HG03025 (cell line): ENCODE measurements around the gene HYAL2.
A peak's percentile ranks its signal among the peaks of the same experiment; 100 is the strongest.

Experiments used
- ATAC-seq: cut with Tn5 transposase; IDR thresholded peaks from one replicate; pipeline ENCODE4 v1.9.1; 2021; ENCODE audit warnings: mild to moderate bottlenecking, moderate library complexity; ENCODE audit not compliant: unreplicated experiment, low FRiP score

Gene HYAL2

DNA sequence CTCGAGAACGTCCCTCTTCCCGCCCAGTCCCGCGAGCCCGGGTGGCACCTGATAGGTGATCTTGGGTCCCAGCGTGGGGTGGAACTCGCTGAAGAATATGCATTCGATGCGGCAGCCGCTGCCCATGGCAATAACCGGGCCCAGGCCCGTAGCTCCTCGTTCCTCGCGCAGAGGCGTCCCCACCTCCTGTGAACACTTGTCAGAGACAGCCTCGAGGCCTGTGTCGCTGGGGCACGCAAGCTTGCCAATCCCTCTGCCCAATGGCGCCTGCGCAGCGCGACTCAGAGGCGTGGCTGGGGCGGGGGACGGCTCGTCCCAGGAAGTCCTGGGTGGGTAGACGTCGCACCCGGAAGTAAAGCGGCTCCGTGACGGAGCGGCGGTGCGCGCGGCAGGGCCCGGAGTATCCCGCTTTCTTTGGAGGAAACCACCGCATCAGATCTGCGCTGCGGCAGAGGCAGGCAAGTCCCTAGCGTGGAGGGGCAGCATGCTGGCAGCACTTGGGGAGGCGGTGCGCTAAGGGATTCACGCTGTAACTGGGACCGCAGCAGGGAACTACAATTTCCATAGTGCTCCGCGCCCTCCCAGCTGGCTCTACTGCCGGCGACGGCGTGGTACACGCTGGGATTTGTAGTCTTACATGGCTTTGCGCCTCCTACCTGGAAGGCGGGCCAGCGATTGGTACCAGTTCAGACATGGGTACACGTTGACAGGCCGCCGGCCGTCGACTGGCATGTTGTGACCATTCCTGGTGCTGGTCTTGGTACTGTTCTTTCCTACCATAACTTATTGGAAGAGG is 28.2 kb upstream of the HYAL2 start, which contains the start of the genes CYB561D2 and NPRL2:
Gene CYB561D2, plus strand, starts transcription at position 336 of the 796 bp plus-strand sequence. CDS start 572 bp downstream, outside the sequence.
Gene NPRL2, minus strand, starts transcription at position 249 of the 796 bp plus-strand sequence. Its CDS starts 123 bp downstream, at position 126.
- peak; percentile 77 for ATAC-seq

GRCh38 chr3:50350213-50350526 is 27.6 kb upstream of the HYAL2 start:
- ATAC-seq: no peak

GRCh38 chr3:50347187-50347813 is 24.8 kb upstream of the HYAL2 start:
- ATAC-seq: no peak

DNA sequence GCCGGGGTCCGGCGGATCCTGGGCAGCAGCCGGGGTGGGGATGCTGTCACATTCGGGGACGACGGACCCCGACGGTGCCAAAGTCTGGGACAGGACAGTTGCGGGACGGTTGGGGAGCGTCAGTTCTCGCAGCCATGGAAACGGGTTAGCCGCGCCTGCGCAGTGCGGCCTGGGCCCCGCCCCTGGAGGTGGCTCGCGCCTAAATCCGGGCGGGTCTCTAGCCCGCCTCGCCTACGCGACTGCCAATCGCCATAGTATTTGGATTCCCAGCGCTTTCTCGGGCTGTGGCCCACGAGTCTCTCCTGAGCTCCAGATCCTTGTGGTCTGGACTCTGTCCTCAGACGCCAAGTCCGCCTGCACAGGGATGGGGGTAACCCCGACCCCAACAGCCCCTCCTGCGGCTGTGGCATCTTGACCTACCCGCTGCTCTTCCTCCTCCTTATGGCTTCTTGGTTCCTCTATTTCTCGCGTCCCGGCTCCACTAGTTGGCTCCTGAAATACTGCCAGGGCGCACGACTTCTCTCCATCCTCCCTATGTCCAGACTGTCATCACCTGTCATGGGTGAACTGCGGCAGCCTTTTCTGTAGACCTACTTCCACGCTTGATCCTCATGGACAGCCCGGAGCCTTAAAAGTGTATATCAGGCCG is 23.2 kb upstream of the HYAL2 start, which contains the start of gene ZMYND10:
Gene ZMYND10, minus strand, starts transcription at position 147 of the 649 bp plus-strand sequence. CDS start 153 bp downstream, outside the sequence.
- ATAC-seq: no peak

DNA sequence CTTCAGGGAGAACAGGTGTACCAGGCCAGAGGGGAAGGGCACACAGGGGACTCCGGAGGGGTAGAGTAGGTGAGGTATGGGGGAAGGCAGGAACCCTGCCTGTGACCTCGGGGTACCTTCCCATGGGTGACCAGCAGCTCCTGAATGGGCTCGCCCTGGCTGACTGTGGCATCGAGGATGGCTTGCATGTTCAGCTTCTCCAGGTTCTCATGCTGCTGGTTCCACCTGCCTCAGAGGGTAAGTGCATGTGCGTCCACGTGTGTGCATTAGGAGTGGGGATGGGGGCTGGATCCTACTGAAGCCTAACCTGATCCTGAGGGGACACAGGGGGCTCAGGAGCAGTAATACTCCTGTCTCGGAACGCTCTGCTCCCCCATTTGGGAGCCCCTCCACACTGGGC is 22.5 kb upstream of the HYAL2 start:
- no peak for ATAC-seq

DNA sequence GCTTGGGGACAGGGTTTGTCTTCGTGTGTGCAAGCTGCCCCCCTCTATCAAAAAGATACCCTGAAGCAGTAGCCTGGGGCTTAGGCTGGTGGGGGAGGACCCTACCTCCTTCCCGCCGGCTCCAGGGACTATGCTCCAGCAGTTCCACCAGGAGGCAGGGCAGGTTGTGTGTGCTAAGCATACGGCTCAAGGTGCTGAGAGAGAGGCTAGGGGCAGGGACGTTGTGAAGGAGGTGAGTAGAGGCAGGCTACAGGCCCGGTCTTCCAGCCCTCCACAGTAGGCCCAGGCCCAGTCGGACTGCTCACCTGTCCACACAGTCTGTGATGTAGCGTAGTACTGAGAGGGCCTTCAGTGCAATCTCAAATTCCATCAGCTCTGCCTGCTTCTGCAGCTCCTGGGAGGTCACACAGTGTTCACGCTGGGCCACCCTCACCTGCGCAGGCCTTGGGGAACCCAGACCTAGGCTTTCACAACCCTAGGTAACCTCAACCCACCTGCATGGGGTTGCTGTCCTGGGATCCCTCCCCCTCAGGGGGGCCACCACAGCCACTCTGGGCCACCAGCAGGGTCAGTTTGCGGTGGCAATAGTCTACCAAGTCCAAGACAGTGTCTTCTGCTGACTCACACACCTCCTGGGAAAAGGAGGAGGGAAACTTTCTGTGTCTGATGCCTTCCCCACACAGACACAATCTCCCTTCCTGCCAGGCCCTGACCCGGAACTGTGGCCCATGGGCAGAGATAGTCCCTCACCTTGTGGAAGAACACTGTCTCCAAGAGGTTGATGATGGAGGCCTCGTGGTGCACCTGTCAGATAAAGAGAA is 20.5 kb upstream of the HYAL2 start:
- ATAC-seq: no peak

DNA sequence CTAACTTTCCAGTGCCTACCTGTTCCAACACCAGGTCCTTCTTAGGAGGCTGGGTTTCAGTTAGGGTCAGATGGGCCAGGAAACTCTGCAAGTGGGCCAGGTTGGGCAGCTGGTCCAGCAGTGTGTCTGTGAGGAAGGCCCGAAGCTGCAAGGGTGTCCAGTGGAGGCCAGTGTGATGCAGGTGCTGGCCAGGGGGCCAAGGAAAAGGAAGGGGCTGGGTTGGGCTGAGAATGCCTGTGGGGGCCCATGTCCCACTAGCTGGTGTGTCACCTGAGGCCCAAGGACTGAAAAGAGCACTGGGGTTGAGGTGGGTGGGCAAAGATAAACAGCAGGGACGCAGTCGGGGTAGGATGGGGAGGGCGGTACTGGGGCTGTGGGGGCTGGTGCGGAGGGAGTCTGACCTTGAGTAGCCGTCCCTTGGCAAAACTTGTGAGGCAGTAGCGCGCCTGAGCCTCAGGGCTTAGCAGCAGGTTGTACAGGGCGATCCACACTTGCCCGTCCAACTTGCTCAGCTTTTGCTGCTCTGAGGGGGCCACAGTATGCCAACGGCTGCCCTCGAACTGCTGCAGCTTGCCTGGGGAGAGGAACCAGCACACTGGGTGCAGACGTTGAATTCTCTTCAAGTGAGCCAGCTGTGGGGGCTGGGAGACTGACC is 19.6 kb upstream of the HYAL2 start:
- ATAC-seq: no peak

DNA sequence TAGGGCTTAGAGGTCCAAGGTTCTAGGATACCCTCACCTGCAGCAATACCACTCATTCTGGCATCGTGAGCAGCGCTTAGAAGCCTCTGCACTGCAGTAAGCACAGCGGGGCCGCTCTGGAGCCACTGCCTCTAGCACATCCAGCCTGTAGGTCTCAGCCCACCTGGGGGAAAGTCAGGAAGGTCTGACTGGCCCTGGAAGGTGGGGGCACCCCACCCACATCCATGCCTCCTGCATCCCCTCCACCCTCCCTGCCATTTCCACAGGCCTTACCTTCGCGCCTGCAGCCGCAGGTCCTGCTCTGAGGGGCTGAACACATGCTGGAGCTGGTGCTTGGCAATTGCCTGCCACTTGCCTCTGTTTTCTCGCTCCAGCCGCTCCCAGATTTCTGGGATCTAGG is 19.0 kb upstream of the HYAL2 start:
- ATAC-seq: no peak

DNA sequence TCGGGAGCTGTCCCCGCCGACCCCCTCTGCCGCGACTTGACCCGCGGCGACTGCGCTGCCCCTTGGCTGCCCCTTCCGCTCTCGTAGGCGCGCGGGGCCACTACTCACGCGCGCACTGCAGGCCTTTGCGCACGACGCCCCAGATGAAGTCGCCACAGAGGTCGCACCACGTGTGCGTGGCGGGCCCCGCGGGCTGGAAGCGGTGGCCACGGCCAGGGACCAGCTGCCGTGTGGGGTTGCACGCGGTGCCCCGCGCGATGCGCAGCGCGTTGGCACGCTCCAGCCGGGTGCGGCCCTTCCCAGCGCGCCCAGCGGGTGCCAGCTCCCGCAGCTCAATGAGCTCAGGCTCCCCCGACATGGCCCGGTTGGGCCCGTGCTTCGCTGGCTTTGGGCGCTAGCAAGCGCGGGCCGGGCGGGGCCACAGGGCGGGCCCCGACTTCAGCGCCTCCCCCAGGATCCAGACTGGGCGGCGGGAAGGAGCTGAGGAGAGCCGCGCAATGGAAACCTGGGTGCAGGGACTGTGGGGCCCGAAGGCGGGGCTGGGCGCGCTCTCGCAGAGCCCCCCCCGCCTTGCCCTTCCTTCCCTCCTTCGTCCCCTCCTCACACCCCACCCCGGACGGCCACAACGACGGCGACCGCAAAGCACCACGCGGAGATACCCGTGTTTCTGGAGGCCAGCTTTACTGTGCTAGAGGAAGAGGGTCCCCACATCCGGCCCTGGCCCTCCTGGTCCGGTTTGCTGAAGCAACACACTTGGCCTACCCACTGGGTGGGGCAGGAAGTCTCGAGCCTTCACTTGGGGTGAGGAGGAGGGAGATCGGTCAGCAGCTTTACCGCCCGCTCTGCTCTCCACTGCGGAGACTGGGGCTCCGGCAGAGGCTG is 18.1 kb upstream of the HYAL2 start, which contains the start of gene RASSF1:
Gene RASSF1, minus strand, starts transcription at position 389 of the 882 bp plus-strand sequence. Its CDS starts 31 bp downstream, at position 358.
- no peak for ATAC-seq

- ATAC-seq: no peak
Observed at GRCh38 chr3:50340147-50340447, 17.6 kb upstream of the HYAL2 start.

GRCh38 chr3:50339485-50340146 is 17.1 kb upstream of the HYAL2 start:
- no peak for ATAC-seq

DNA sequence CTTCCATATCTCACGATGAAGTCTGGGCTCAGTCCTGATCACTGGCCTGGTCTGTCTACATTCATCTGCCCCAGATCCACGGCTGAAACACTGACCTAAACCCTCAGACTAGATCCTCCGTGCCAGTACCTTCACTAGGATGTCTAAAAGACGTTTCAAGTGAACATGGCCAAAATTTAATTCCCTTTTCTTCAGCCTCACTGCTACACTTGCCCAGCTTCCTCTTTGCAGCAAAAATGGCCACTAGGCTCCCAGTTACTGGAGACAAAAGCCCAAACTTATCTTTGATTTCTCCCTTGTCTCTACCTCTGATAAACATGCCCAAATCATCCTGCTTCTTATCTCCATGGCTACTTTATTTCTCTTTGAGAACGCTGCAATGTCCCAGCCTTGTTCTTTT is 16.4 kb upstream of the HYAL2 start:
- no peak for ATAC-seq

DNA sequence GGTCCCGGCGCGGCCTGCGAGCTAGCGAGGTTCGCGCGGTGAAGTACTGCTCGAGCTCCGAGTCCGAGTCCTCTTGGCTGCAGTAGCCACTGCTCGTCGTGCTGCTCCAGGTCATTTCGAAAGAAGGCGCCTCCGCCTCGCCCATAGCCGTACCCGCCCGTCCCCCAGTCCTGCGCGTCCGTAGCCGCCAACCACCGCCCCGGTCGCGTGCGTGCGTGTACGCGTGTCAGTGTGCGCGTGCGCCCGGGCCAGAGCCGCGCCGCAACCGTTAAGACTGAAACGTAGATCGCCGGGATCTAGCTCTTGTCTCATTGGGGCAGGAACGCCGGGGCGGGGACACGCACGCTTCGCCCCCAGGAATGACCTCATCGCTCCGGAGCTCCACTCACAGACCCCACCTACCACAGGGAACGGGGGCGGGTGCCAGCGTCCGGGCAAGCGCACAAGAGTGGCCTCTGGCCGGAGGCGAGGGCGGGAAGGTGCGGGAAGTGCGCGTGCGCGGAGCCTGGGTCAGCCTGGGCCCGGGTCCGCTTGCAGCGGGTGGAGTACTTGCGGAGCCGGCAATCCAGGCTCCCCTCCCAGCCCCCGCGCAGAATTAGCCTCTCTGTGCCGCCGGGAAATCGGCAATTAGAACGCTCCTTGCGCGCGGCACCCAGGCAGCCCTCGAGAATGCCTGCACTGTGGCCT is 14.8 kb upstream of the HYAL2 start:
- peak; percentile 61 for ATAC-seq

DNA sequence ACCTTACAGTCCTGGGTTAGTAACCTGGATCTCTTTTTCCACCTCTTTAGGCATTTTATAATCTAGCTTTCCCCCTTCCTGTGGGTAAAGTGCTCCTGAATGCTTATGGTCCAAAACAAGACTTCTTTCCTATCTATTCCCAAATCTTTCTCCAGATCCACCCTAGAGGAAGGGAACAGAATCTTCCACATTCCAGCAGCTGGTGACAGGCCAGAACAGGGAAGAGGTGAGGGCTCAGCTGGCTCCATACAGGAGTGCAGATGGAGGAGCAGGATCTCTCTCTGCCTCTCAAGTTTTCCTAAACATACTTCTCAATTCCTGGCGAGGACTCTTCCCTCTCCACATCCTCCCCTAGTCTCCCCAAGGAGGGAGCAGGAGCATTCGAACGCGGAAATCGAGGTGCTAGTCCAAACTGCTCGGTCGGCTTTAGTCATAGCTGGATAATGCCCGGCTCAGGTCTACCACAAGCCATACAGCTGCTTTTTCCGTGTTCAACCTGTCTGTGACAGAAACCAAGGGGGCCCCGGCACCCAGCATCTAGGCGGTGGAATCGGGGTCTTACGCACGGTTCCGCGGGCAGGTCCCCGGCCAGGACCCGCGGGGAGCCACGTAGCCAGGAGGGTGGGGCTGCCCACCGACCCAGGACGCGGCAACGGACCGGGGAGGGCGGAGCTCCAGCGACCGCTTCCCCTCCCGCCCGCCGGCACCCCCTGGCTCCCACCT is 14.1 kb upstream of the HYAL2 start:
- peak; percentile 33 for ATAC-seq

DNA sequence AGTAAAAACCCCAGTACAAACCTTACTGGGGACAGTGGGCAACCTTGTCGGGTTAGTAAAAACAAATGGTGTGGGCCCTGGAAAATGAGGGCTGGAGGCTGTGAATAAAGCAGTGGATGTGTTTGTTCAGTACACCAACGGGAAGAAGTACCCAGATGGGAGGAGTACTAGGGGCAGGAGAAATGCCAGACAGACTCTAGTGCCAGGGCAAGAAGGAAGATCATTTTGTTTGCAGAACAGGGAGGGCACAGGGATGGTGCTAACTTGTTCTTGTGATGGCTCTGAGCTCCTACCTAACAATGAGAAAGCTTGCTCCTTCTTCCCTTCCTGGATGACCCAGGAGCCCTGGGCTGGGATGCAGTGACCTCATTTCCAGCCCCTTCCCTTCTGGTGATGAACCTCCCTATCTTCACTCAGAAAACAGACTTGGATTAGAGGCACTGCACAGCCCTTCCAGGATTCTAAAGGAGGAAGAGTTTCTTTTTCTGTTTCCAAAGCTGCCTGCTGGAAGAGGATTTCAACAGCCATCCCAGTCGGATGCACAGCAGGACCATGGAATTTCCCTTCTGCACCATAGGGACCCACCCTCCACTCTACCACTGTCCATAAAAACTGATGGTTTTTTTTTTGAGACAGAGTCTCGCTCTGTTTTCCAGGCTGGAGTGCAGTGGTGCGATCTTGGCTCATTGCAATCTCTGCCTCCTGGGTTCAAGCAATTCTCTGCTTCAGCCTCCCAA is 12.0 kb upstream of the HYAL2 start:
- ATAC-seq: no peak

DNA sequence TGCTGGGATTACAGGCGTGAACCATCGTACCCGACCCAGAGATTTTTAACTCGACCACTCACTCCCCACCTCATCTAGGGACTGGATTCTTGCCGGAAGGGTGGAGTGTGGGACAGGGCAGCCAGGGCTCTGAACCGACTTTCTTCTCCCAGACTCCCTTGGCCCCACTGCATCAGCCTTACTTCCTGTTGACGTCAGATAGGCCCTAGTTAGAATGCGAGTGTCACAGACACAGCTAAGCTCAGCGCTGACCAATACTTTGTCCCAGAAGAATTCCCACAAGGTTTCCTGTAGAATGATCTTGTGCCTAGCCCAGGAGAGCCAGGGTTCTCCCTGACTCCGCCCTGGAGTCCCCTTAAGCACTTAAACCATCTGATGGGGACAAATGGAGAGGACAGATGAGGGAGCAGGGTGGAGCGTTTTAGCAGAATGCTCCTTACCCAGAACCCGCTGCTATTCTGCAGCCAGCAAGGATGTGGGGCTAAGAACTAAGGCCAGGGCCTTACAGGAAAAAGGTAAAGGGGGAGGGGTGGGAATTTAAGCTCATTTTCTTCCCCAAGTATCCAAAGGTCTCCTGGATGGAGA is 11.3 kb upstream of the HYAL2 start:
- no peak for ATAC-seq
